Osteocyte (in vitro differentiated cells): ENCODE measurements around the gene ERMAP. TPM values are rescaled to one million over a fixed set of nuclear protein-coding genes. Genes with fewer than 3 reads are reported as not detected.

Experiments used
- DNase-seq: peaks from one replicate; pipeline ENCODE4 v3.0.0; 2021; ENCODE audit warnings: mixed read lengths; ENCODE audit not compliant: unreplicated experiment; ENCODE audit errors: extremely low spot score
- H3K27ac Mint-ChIP-seq: one replicate; pipeline ENCODE4 v1.8.0; 2021; ENCODE audit warnings: mild to moderate bottlenecking, mixed read lengths; ENCODE audit not compliant: unreplicated experiment
- H3K27me3 Mint-ChIP-seq: one replicate; pipeline ENCODE4 v1.8.0; 2021; ENCODE audit warnings: mixed read lengths; ENCODE audit not compliant: unreplicated experiment
- H3K36me3 Mint-ChIP-seq: one replicate; pipeline ENCODE4 v1.8.0; 2021; ENCODE audit warnings: mixed read lengths; ENCODE audit not compliant: unreplicated experiment
- H3K4me1 Mint-ChIP-seq: one replicate; pipeline ENCODE4 v1.8.0; 2021; ENCODE audit warnings: mixed read lengths; ENCODE audit not compliant: unreplicated experiment
- H3K4me3 Mint-ChIP-seq: one replicate; pipeline ENCODE4 v1.8.0; 2021; ENCODE audit warnings: mild to moderate bottlenecking, moderate library complexity, mixed read lengths; ENCODE audit not compliant: unreplicated experiment
- H3K9me3 Mint-ChIP-seq: one replicate; pipeline ENCODE4 v1.8.0; 2021; ENCODE audit warnings: mixed read lengths; ENCODE audit not compliant: unreplicated experiment
- total RNA-seq: library from RNA; stranded (reverse); gene quantifications from 2 replicates; pipeline ENCODE4 v1.2.1, GENCODE V29; 2021
- TF ChIP-seq, protein P1 (sequence below): fragments of 200-600 bp; sonication (generic); IDR thresholded peaks from 2 replicates; pipeline ENCODE4 v1.5.0; 2021; ENCODE audit warnings: antibody characterized with exemption, mild to moderate bottlenecking, moderate library complexity

The ERMAP gene
- total RNA-seq, 1 donor from 2014 or later = 13.8 TPM

DNA sequence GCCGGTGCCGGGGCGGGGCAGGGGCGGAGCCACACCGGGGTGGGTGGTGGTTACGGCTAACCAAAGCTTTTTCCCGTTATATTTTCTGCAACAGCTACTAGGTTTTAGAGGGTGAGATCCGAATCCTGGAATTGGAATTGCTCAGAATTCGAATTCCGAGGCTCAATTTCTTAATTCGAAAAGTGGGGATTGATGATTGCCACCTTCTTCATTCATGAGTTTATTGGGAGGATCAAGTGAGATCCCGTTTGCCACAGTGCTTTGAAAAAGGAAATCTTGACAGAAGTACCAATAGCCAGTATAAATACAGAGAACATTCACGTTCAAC, 482 bp downstream of the ERMAP start:
- H3K36me3 Mint-ChIP-seq = peaks cover 9% of the 10 kb centered on the region
- no peaks in the 10 kb centered on the region for H3K9me3 Mint-ChIP-seq
- peak overlapping the region; percentile 76 for H3K4me3 Mint-ChIP-seq
- H3K4me1 Mint-ChIP-seq = peaks cover 32% of the 10 kb centered on the region
- TF ChIP-seq, protein P1, sequence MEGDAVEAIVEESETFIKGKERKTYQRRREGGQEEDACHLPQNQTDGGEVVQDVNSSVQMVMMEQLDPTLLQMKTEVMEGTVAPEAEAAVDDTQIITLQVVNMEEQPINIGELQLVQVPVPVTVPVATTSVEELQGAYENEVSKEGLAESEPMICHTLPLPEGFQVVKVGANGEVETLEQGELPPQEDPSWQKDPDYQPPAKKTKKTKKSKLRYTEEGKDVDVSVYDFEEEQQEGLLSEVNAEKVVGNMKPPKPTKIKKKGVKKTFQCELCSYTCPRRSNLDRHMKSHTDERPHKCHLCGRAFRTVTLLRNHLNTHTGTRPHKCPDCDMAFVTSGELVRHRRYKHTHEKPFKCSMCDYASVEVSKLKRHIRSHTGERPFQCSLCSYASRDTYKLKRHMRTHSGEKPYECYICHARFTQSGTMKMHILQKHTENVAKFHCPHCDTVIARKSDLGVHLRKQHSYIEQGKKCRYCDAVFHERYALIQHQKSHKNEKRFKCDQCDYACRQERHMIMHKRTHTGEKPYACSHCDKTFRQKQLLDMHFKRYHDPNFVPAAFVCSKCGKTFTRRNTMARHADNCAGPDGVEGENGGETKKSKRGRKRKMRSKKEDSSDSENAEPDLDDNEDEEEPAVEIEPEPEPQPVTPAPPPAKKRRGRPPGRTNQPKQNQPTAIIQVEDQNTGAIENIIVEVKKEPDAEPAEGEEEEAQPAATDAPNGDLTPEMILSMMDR = no peak
- DNase-seq = no peak
- H3K27ac Mint-ChIP-seq = peak overlapping the region; percentile 28
- no peaks in the 10 kb centered on the region for H3K27me3 Mint-ChIP-seq

DNA sequence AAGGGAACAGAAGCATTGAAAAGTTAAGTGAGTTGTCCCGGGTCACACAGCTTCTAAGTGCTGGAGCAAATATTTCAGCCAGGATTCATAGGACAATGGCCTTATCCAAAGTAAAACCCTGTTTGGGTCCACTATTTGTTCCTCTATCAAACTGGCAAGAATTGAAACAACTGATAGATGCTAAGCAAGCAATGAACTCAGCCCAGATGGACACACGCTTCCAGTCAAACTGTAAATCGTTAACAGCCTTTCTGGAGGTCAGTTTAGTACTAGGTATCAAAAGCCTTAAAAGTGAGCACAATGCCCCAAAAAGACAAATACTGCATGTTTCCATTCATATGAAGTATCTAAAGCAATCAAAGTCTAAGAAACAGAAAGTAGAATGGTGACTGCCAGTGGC, 1.1 kb downstream of the ERMAP start:
- Mint-ChIP-seq H3K4me1 (peaks cover 36% of the 10 kb centered on the region), H3K27ac (no peak overlapping the region), H3K9me3 (no peaks in the 10 kb centered on the region), H3K36me3 (peaks cover 7% of the 10 kb centered on the region), H3K4me3 (no peak overlapping the region), H3K27me3 (no peaks in the 10 kb centered on the region)
- TF ChIP-seq, protein P1 = no peak
- DNase-seq = no peak

DNA sequence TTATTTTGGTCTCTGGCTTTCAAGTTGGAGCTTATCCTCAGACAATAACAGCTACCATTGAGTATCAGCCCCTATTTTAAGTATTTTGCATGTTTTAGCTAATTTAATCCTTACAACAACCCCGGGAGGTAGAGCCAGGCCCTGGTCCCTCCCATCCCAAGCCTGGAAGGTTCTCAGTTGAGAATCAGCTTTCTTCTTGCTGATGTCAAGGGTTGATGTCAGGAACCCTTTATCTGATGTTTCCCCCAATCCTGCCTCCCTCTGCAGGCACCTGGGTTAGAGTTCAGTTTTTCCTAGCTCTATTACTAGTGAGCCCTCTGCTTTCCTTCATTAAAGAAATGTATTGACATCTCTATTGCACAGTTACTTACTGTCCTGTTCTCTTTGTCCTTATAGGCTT, 3.9 kb downstream of the ERMAP start:
- Mint-ChIP-seq H3K4me1 (peaks cover 39% of the 10 kb centered on the region), H3K4me3 (no peak overlapping the region), H3K27ac (no peak overlapping the region), H3K27me3 (no peaks in the 10 kb centered on the region), H3K36me3 (no peaks in the 10 kb centered on the region), H3K9me3 (no peaks in the 10 kb centered on the region)
- no peak for DNase-seq
- TF ChIP-seq, protein P1 = no peak

DNA sequence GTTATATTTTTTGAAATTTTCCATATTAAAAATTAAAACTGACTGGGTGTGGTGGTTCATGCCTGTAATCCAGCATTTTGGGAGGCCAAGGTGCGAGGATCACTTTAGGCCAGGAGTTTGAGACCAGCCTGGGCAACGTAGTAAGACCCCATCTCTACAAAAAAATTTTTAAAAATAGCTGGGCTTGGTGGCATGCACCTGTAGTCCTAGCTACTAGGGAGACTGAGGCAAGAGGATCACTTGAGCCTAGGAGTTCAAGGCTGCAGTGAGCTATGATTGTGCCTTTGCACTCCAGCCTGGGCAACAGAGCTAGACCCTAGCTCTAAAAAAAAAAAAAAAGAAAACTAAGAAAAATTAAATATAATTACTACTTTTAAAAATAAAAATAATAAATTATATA, 4.8 kb downstream of the ERMAP start:
- no peaks in the 10 kb centered on the region for H3K9me3 Mint-ChIP-seq

DNA sequence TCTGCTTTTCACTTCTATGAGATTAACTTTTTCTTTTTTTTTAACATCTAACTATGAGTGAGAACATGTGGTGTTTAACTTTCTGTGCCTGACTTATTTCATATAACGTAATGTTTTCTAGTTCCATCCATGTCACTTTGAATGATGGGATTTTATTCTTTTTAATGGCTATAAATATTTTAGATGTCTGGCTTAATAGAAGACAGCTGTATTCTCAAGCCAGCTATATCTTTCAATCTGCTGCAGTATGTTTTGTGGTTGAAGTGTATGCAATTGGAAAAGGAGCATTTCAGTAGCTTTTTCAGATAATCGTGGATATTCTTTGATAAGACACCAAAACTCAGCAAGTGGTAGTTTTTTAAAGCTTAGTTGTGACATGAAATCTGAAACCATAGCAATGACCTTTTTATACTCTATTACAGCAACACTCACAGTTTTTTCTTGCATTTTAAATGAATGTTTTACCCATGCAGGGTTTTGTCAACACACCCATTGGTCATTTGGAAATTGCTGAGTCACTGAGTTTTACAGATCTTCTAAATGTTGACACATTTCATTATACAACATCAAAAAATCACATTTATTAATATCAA, 6.0 kb downstream of the ERMAP start:
- H3K27me3 Mint-ChIP-seq = no peaks in the 10 kb centered on the region
- TF ChIP-seq, protein P1 = no peak
- H3K4me3 Mint-ChIP-seq = no peak overlapping the region
- no peaks in the 10 kb centered on the region for H3K36me3 Mint-ChIP-seq
- no peak for DNase-seq
- H3K9me3 Mint-ChIP-seq = no peaks in the 10 kb centered on the region
- peak overlapping the region; percentile 78 for H3K27ac Mint-ChIP-seq
- H3K4me1 Mint-ChIP-seq = peaks cover 23% of the 10 kb centered on the region

More for the DNA sequence above, 4.8 kb downstream of the ERMAP start:
- TF ChIP-seq, protein P1 = no peak
- Mint-ChIP-seq H3K27me3 (no peaks in the 10 kb centered on the region), H3K4me1 (peaks cover 30% of the 10 kb centered on the region), H3K4me3 (no peak overlapping the region), H3K36me3 (no peaks in the 10 kb centered on the region), H3K27ac (no peak overlapping the region)
- DNase-seq = no peak
